Heart left ventricle (tissue), 16 donors: ENCODE data around the gene DIAPH3. TPM values are rescaled to one million over a fixed set of nuclear protein-coding genes. Genes with fewer than 3 reads are reported as not detected.
"Not testable (repeated sequence)": the region's sequence is repeated elsewhere in the genome, so short reads cannot be mapped to it uniquely, and the experiment has no call there.

Experiments used
- ATAC-seq, 4 donors: fragments of 200-7000 bp; cut with Tn5 transposase; one replicate each; pipeline ENCODE4 v1.9.1; 2020 to 2022; ENCODE audit warnings: moderate library complexity in 4 of 4, mild to moderate bottlenecking in 3 of 4, moderate number of reproducible peaks in 1 of 4
- DNase-seq, 5 donors: peaks; one replicate each; pipeline ENCODE4 v3.0.0-alpha.2; 2020
- H3K27ac ChIP-seq, 12 donors: fragments of 200-600 bp; sonication (generic) in 4 of 12; one replicate each; pipeline versions ENCODE4 v1.5.0 to v1.8.0; 2016 to 2022; ENCODE audit warnings: mild to moderate bottlenecking in 2 of 12
- H3K27me3 ChIP-seq, 9 donors: fragments of 200-600 bp; sonication (generic) in 2 of 9; one replicate each; pipeline versions ENCODE4 v1.5.1 to v1.8.0; 2016 to 2022; ENCODE audit warnings: mild to moderate bottlenecking in 3 of 9
- H3K36me3 ChIP-seq, 9 donors: fragments of 200-600 bp; sonication (generic) in 2 of 9; one replicate each; pipeline versions ENCODE4 v1.5.0 to v1.8.0; 2018 to 2022; ENCODE audit warnings: mild to moderate bottlenecking in 2 of 9
- H3K4me1 ChIP-seq, 12 donors: fragments of 200-600 bp; sonication (generic) in 4 of 12; one replicate each; pipeline versions ENCODE4 v1.5.0 to v1.8.0; 2016 to 2022; ENCODE audit warnings: mild to moderate bottlenecking in 3 of 12
- H3K4me3 ChIP-seq, 12 donors: fragments of 200-600 bp; sonication (generic) in 4 of 12; one replicate each; pipeline versions ENCODE4 v1.5.0 to v1.8.0; 2017 to 2022; ENCODE audit warnings: mild to moderate bottlenecking in 9 of 12, moderate library complexity in 4 of 12
- H3K9me3 ChIP-seq, 12 donors: fragments of 200-600 bp; sonication (generic) in 4 of 12; one replicate each; pipeline versions ENCODE4 v1.5.0 to v1.8.0; 2016 to 2022; ENCODE audit warnings: mild to moderate bottlenecking in 1 of 12
- POLR2A ChIP-seq, 2 donors: fragments of 450-650 bp; IDR thresholded peaks; one replicate each; pipeline ENCODE4 v1.6.1; 2017; ENCODE audit warnings: antibody characterized with exemption in 2 of 2, mild to moderate bottlenecking in 2 of 2, moderate library complexity in 2 of 2
- WGBS, 4 donors: extraction: QIAGEN DNeasy Blood & Tissue Kit in 2 of 4; methylation state at CpG; one replicate each; pipeline versions ENCODE4 v1.1.5 to v1.1.7; 2013 to 2018; 5-methylcytosine and 5-hydroxymethylcytosine counted together
- intact Hi-C, 10 donors: fragments of 100-400 bp; cut with DNase I; formaldehyde crosslinking; loops; one replicate each; pipeline versions ENCODE4 v1.11.1 to v1.14.2; 2022
- polyA plus RNA-seq, 2 donors: library from polyadenylated mRNA; stranded (reverse); fragments of 200-250 nt; gene quantifications; one replicate each; pipeline ENCODE4 v1.2.3, GENCODE V29; 2013
- total RNA-seq, 9 donors: library from RNA; depleted of rRNA in 2 of 9; stranded (reverse); fragments of >200 nt in 2 of 9; fragmentation: NEBNext Ultra II Directional in 3 of 9; extraction: Animal tissue kit (Norgen Biotek cat#: 25700) in 3 of 9; gene quantifications; one replicate each; pipeline versions ENCODE4 v1.1.0 to v1.2.4, GENCODE V29; 2016 to 2023
- TF ChIP-seq, protein P1 (sequence below), 12 donors: fragments of 200-600 bp; sonication (generic) in 4 of 12; IDR thresholded peaks; one replicate each; pipeline versions ENCODE4 v1.5.0 to v1.8.0; 2018 to 2022; ENCODE audit warnings: antibody characterized with exemption in 12 of 12, mild to moderate bottlenecking in 5 of 12
- donor health status: ischemic (EF 13 %, LVEDD 7.1; RV severe dilation, severe dysfunction).
- donor health status: healthy with polysubstance abuse.
- donor health status: DM: no; HTN: yes; CAD: no.
- donor health status: DM: no; HTN: no; CAD: no.
- donor health status: ischemic (EF 25% LVEDD 6.9; RV normal size, moderate dysfunction).
- donor health status: ischemic (EF 25% LVEDD 5.7; RV mildly dilated, moderate dysfunction).
- donor health status: healthy.
- donor health status: DM: yes; HTN: yes; CAD: no.
- donor health status: ischemic (EF 35%, LVEDD 5.7; RV mildly dilated, moderate dysfunction).
- donor health status: nonischemic (EF 11% LVEDD 7.7; RV severe dilation, severe dysfunction).
- donor health status: DM: yes; HTN: yes; CAD: no.
- donor health status: PGD.
- donor health status: ischemic (EF 29% LVEDD 5.4; RV normal size, mild dysfunction).
- donor health status: nonischemic (EF 23%, LVEDD 6.1; RV moderate dilation, normal function).

DIAPH3 gene
- total and polyA plus RNA-seq, 11 donors = 0.03 to 3.2 (median 0.19) TPM

DNA sequence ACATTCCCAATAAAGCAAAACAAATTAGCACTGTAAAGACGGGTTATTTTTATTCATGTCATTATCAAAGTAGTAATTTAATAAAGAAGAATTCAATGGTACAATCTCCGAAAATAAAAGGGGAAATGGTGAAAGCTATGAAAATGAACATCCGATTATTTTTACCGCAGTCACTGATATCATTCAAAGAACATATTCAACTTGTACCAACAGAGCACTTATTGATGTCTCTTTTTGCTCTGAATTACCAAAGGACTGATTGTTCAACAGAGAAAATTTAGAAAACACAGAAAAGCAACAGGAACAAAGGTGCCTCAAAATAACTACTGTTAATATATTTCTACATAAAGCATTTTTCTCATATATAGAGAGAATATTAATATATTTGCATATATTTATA lies 119.4 kb downstream of the DIAPH3 start:
- Histone ChIP-seq H3K27me3 (no peaks in the 10 kb centered on the region), H3K4me3 (no peak overlapping the region), H3K9me3 (no peaks in the 10 kb centered on the region), H3K4me1 (no peaks in the 10 kb centered on the region), H3K27ac (no peak overlapping the region), H3K36me3 (no peaks in the 10 kb centered on the region)
- ATAC-seq (no peak), DNase-seq (no peak)
- intact Hi-C loops = no loop called here
- whole genome bisulfite sequencing, 4 donors = 94 to 98% (median 95%) methylated on average over 4 of the region's 4 CpGs
- TF ChIP-seq, protein P1, sequence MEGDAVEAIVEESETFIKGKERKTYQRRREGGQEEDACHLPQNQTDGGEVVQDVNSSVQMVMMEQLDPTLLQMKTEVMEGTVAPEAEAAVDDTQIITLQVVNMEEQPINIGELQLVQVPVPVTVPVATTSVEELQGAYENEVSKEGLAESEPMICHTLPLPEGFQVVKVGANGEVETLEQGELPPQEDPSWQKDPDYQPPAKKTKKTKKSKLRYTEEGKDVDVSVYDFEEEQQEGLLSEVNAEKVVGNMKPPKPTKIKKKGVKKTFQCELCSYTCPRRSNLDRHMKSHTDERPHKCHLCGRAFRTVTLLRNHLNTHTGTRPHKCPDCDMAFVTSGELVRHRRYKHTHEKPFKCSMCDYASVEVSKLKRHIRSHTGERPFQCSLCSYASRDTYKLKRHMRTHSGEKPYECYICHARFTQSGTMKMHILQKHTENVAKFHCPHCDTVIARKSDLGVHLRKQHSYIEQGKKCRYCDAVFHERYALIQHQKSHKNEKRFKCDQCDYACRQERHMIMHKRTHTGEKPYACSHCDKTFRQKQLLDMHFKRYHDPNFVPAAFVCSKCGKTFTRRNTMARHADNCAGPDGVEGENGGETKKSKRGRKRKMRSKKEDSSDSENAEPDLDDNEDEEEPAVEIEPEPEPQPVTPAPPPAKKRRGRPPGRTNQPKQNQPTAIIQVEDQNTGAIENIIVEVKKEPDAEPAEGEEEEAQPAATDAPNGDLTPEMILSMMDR (IDR thresholded peaks at IDR 0.05) = no peak
- TF ChIP-seq POLR2A (IDR thresholded peaks at IDR 0.05) = no peak

DNA sequence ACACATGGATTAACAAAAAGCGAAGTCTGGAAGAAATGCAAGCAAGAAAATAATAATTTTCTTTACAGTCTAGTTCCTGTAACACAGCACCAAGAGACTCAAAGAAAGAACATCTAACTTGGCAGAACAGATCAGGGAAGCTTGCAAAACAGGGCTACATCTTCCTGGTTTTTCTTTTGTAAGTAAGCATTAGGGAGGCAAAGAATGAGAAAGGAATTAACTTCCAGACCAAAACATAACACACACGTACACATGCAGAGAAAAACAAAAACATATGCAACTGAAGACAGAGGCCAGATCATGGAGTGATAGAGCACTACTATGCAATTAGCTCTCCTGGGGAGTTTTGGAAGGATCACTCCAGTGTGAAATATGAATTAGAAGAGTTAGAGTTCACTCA lies 120.5 kb downstream of the DIAPH3 start:
- WGBS, 4 donors = 71 to 78% (median 76%) methylated on average over 2 of the region's 2 CpGs
- no peaks in the 10 kb centered on the region for H3K27me3 ChIP-seq
- H3K27ac ChIP-seq = no peak overlapping the region
- no peak for TF ChIP-seq POLR2A (IDR thresholded peaks at IDR 0.05)
- TF ChIP-seq, protein P1 (IDR thresholded peaks at IDR 0.05) = no peak
- H3K9me3 ChIP-seq = no peaks in the 10 kb centered on the region
- intact Hi-C loops = no loop called here
- no peaks in the 10 kb centered on the region for H3K4me1 ChIP-seq
- no peak for ATAC-seq
- DNase-seq = no peak
- no peak overlapping the region for H3K4me3 ChIP-seq
- no peaks in the 10 kb centered on the region for H3K36me3 ChIP-seq

DNA sequence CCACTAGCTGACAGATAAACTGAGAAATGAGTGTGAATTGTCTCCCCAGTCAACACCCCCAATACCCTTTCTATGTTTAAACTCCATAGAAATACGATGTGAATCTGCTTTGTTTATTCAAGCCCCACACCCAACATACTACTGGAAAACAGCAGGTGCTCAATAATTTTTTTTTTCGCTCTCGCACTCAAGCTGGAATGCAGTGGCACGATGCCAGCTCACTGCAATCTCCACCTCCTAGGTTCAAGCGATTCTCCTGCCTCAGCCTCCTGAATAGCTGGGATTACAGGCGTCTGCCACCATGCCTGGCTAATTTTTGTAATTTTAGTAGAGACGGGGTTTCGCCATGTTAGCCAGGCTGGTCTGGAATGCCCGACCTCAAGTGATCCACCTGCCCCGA lies 123.1 kb downstream of the DIAPH3 start:
- H3K4me1 ChIP-seq, ATAC-seq, DNase-seq, H3K27ac ChIP-seq, intact Hi-C loops, H3K27me3 ChIP-seq, H3K9me3 ChIP-seq, H3K4me3 ChIP-seq, H3K36me3 ChIP-seq: not testable (repeated sequence)
- 91 to 96% (median 93%) methylated on average over 10 of the region's 10 CpGs for WGBS, 4 donors

DNA sequence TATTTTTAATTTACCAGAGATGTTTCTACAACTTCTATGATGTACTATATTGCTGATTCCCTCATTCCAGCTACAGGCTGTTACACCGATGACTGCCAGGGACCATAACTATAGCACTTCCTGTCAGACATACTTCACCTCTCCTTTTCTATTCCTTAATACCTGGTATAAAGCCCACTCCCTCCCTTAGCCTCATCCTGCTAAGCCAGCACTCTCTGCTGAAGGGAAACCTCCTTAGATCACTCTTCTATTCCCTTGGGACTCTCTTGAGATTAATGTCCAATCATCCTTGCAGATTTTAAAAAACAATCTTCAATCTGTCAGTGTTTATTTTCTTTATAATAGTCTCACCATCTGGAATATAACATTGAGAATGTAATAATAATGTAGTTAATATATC lies 127.9 kb downstream of the DIAPH3 start:
- H3K27ac ChIP-seq = no peak overlapping the region
- TF ChIP-seq POLR2A (IDR thresholded peaks at IDR 0.05) = no peak
- TF ChIP-seq, protein P1 (IDR thresholded peaks at IDR 0.05) = no peak
- H3K4me1 ChIP-seq = no peaks in the 10 kb centered on the region
- H3K27me3 ChIP-seq = no peaks in the 10 kb centered on the region
- H3K36me3 ChIP-seq = no peaks in the 10 kb centered on the region
- WGBS, 4 donors = 92 to 94% (median 92%) methylated on average over 1 of the region's 1 CpG
- H3K4me3 ChIP-seq = no peak overlapping the region
- DNase-seq = no peak
- intact Hi-C loops = no loop called here
- no peak for ATAC-seq
- no peaks in the 10 kb centered on the region for H3K9me3 ChIP-seq

DNA sequence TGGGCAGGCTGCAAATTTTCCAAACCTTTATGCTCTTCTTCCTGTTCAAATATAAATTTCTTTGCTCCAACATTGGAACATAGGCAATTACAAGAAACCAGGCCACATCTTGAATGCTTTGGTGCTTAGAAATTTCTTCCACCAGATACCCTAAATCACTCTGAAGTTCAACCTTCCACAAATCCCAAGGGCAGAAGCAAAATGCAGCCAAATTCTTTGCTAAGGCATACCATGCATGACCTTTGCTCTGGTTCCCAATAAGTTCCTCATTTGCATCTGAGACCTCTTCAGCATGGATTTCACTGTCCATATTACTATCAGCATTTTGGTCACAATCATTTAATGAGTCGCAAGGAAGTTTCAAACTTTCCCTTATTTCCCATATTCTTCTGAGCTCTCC lies 130.9 kb downstream of the DIAPH3 start:
- no peaks in the 10 kb centered on the region for H3K27me3 ChIP-seq
- H3K4me1 ChIP-seq = no peaks in the 10 kb centered on the region
- H3K36me3 ChIP-seq = no peaks in the 10 kb centered on the region
- no peak for DNase-seq
- 94 to 97% (median 95%) methylated on average over 1 of the region's 1 CpG for WGBS, 4 donors
- ATAC-seq = no peak
- no peaks in the 10 kb centered on the region for H3K9me3 ChIP-seq
- H3K27ac ChIP-seq = no peak overlapping the region
- intact Hi-C loops = no loop called here
- no peak overlapping the region for H3K4me3 ChIP-seq
- TF ChIP-seq POLR2A (IDR thresholded peaks at IDR 0.05) = no peak
- TF ChIP-seq, protein P1 (IDR thresholded peaks at IDR 0.05) = no peak
